ENCODE results near the gene PRR12.

The PRR12 gene

GRCh38 chr19:49573009-49573408, 18.0 kb upstream of the PRR12 start:
- H3K4me3 ChIP-seq (ENCODE audit: low read depth, low read length): no peak overlapping the region
- DNase-seq (ENCODE audit: low read depth): no peak
- no peak for TF ChIP-seq CTCF (IDR thresholded peaks at IDR 0.05; ENCODE audit: low read depth, low read length, missing control alignments)
- in situ Hi-C loops (cut with HindIII; ENCODE audit: low sequenced_read_pairs): no loop called here

DNA sequence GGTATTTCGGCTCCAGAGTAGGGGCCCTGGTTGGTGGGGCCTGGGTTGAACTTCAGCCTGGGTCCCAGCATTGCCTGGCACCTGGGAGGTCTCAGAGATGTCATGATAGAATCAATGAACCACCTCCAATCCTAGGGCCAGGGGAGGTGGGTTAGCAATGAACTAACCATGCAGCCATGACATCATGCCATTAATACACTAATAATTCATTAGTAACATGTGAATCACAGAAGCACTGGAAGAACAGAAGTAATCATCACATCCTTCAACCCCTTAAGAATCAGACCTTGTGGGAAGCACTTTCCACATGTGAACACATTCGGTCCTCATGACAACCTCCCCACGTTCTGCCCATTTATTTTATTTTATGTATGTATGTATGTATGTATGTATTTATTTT, 17.6 kb upstream of the PRR12 start:
- H3K4me3 ChIP-seq (ENCODE audit: low read depth, low read length): no peak overlapping the region
- in situ Hi-C loops (cut with HindIII; ENCODE audit: low sequenced_read_pairs): no loop called here
- no peak for TF ChIP-seq CTCF (IDR thresholded peaks at IDR 0.05; ENCODE audit: low read depth, low read length, missing control alignments)

DNA sequence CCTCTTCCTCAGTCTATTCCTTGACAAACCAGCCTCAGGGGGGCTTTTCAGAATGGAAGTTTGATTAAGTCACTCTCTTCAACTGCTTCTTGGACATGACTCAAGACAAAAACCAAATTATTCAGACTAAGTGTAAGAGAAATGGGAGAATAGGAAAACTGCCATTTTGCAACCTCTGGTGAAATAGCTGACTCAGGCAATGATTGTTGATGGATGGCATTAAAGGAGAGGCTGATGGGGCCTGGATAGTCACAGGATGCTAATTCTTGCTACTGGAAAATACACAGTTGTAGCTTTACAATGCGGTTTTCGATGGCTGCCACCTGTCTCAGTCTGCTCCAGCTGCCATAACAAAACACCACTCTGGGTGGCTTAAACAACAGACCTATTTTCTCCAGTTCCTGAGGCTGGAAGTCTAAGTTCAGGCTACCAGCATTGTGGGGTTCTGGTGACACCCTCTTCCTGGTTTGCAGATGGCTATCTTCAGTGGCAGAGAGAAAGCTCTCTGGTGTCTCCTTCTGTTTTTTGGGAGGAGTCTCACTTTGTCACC, 16.7 kb upstream of the PRR12 start:
- no peak for TF ChIP-seq CTCF (IDR thresholded peaks at IDR 0.05; ENCODE audit: low read depth, low read length, missing control alignments)
- in situ Hi-C loops (cut with HindIII; ENCODE audit: low sequenced_read_pairs): no loop called here
- H3K4me3 ChIP-seq (ENCODE audit: low read depth, low read length): no peak overlapping the region
- no peak for DNase-seq (ENCODE audit: low read depth)

More for the DNA sequence above, 17.6 kb upstream of the PRR12 start:
- DNase-seq (ENCODE audit: low read depth): no peak

- in situ Hi-C loops (cut with HindIII; ENCODE audit: low sequenced_read_pairs): no loop called here
- H3K4me3 ChIP-seq (ENCODE audit: low read depth, low read length): peak overlapping the region; percentile 93
- no peak for TF ChIP-seq CTCF (IDR thresholded peaks at IDR 0.05; ENCODE audit: low read depth, low read length, missing control alignments)
- DNase-seq (ENCODE audit: low read depth): no peak
Measured at GRCh38 chr19:49579193-49579592, 11.8 kb upstream of the PRR12 start.

DNA sequence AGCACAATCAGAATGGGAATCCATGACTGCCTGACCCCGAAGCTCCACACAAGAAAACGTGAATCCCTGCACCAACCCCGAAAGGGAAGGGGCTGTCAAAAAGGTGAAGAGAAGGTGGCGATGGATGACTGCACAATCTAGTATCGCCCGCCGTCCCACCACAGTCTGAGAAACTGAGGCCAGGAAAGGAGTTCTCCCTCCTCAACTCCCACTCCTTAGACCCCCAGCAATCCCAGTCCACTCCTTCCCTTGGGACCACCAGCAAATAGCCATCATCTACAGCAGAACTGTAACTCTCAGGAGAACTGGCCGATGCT, 11.1 kb upstream of the PRR12 start:
- H3K4me3 ChIP-seq (ENCODE audit: low read depth, low read length): peak overlapping the region; percentile 93
- in situ Hi-C loops (cut with HindIII; ENCODE audit: low sequenced_read_pairs): no loop called here
- DNase-seq (ENCODE audit: low read depth): no peak
- TF ChIP-seq CTCF (IDR thresholded peaks at IDR 0.05; ENCODE audit: low read depth, low read length, missing control alignments): no peak

DNA sequence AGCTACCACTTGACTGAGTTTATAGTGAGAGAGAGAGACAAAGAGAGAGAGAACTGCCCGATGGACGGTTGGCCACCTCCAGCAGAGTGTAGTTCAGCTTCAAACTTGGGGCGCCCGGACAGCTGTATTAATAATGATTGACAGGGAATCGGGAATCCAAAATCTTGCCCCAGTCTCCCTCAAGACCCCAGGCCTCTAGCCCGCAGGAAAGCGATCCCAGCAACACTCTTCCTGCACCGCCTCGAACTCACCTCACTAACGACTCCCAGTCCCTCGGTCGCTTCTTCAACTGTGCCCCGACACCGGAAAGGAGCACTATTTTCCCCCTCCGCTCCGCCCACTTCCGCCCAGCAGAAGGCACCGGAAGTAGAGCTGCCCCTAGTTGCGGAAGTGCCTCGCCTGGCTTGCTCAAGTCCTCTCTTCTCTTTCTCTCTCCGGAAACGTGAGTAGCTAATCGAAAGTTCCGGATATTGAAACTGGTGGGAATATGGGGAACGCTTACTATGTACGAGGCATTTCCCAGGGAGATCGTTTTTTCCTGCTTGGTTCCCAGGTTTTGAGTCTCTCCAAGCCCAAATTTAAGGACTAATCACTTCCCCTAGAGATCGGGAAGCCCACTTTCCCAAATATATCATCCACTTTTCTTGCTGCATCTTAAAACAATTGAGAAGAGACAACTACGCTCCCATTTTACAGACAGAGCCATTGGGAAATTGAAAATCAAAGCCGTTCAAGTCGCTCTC, 10.5 kb upstream of the PRR12 start, which contains the start of gene NOSIP:
Gene NOSIP, minus strand, starts transcription at position 293 of the 743 bp plus-strand sequence. CDS start 19,865 bp downstream, outside the sequence.
- peak within 1 kb of the TSS; percentile 93 for H3K4me3 ChIP-seq (ENCODE audit: low read depth, low read length)

More for the DNA sequence above, 10.5 kb upstream of the PRR12 start, which contains the start of gene NOSIP:
- DNase-seq (ENCODE audit: low read depth): peak; percentile 95
- in situ Hi-C loops (cut with HindIII; ENCODE audit: low sequenced_read_pairs): no loop called here
- no peak for TF ChIP-seq CTCF (IDR thresholded peaks at IDR 0.05; ENCODE audit: low read depth, low read length, missing control alignments)

Measured in astrocyte of the cerebellum (primary cell).